ENCODE results near the gene ANXA6. TPM values are rescaled to one million over a fixed set of nuclear protein-coding genes. Genes with fewer than 3 reads are reported as not detected.

ANXA6 gene
- total RNA-seq, 1 donor from 2014 or later: 320 TPM

DNA sequence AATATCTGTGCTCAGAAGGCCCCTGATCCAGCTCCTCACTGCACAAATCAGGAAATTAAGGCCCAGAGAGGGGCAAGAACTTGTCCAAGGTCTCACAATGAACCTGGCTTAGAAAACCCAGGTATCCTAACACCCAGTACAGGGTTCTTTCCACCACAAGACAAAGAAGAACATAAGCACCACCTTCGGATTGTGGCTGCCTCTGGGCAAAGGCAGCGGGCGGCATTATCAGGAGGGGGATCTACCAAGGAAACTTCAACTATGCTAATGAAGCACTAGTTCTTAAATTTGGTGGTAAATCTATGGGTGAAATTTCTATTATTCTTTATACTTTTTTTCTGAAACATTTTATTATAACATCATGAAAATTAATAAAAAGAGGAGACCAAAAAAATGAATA, 17.9 kb downstream of the ANXA6 start:
- Histone ChIP-seq H2AFZ (ENCODE audit: low read depth, low read length) (no peak overlapping the region), H3K9me3 (ENCODE audit: insufficient read depth, low read depth, low read length) (no peaks in the 10 kb centered on the region), H3K4me3 (ENCODE audit: insufficient read depth, low read depth, low read length) (no peak overlapping the region), H3K9ac (ENCODE audit: low read length) (no peak overlapping the region), H3K27ac (ENCODE audit: low read depth, low read length) (no peak overlapping the region), H3K4me2 (ENCODE audit: low read length) (no peak overlapping the region), H4K20me1 (ENCODE audit: insufficient read depth, low read length) (peaks cover 98% of the 10 kb centered on the region), H3K79me2 (ENCODE audit: insufficient read depth, low read length) (peaks cover 58% of the 10 kb centered on the region), H3K27me3 (ENCODE audit: insufficient read depth, low read length) (no peaks in the 10 kb centered on the region), H3K36me3 (ENCODE audit: insufficient read depth, low read length) (peaks cover 68% of the 10 kb centered on the region), H3K4me1 (ENCODE audit: insufficient read depth, low read length) (peaks cover 8% of the 10 kb centered on the region)
- H3K9me3 Mint-ChIP-seq (ENCODE audit: unreplicated experiment): peaks cover 4% of the 10 kb centered on the region
- H3K36me3 Mint-ChIP-seq (ENCODE audit: low read depth, unreplicated experiment): peaks cover 50% of the 10 kb centered on the region
- TF ChIP-seq, protein P1, sequence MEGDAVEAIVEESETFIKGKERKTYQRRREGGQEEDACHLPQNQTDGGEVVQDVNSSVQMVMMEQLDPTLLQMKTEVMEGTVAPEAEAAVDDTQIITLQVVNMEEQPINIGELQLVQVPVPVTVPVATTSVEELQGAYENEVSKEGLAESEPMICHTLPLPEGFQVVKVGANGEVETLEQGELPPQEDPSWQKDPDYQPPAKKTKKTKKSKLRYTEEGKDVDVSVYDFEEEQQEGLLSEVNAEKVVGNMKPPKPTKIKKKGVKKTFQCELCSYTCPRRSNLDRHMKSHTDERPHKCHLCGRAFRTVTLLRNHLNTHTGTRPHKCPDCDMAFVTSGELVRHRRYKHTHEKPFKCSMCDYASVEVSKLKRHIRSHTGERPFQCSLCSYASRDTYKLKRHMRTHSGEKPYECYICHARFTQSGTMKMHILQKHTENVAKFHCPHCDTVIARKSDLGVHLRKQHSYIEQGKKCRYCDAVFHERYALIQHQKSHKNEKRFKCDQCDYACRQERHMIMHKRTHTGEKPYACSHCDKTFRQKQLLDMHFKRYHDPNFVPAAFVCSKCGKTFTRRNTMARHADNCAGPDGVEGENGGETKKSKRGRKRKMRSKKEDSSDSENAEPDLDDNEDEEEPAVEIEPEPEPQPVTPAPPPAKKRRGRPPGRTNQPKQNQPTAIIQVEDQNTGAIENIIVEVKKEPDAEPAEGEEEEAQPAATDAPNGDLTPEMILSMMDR (IDR thresholded peaks at IDR 0.05; ENCODE audit: insufficient read depth, low read depth, low read length): no peak
- no peak for TF ChIP-seq EZH2 (IDR thresholded peaks at IDR 0.05; ENCODE audit: insufficient read depth, low read length)
- DNase-seq (ENCODE audit: low read depth) (no peak), FAIRE-seq (no peak)
- peaks cover 35% of the 10 kb centered on the region for H3K4me1 Mint-ChIP-seq (ENCODE audit: low read depth, unreplicated experiment)
- H3K27me3 Mint-ChIP-seq (ENCODE audit: low read depth, unreplicated experiment): no peaks in the 10 kb centered on the region
- H3K4me3 Mint-ChIP-seq (ENCODE audit: unreplicated experiment): no peak overlapping the region
- H3K27ac Mint-ChIP-seq (ENCODE audit: unreplicated experiment): no peak overlapping the region

DNA sequence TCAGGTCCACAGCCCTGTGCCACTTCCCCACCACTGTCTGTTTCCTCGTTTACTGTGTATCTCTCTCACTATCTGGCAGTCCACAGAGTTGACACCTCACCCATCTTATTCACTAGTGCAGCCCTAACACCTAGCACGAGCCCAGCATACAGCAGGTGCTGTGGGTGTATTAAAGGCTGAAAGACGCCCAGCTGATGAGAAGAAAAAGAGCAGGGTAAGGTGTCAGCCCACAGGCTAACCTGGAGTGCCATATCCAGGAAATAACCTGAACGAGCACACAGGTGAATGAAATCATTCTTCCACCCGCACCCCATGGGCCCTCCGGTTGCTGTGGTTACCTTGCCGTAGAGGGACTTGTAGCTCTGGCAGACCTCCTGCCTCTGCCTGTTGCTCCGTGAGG, 18.6 kb downstream of the ANXA6 start:
- Histone ChIP-seq H3K4me3 (ENCODE audit: insufficient read depth, low read depth, low read length) (no peak overlapping the region), H3K4me2 (ENCODE audit: low read length) (no peak overlapping the region), H2AFZ (ENCODE audit: low read depth, low read length) (no peak overlapping the region), H3K9me3 (ENCODE audit: insufficient read depth, low read depth, low read length) (no peaks in the 10 kb centered on the region), H3K36me3 (ENCODE audit: insufficient read depth, low read length) (peaks cover 68% of the 10 kb centered on the region), H3K27ac (ENCODE audit: low read depth, low read length) (no peak overlapping the region), H4K20me1 (ENCODE audit: insufficient read depth, low read length) (peaks cover 97% of the 10 kb centered on the region), H3K27me3 (ENCODE audit: insufficient read depth, low read length) (no peaks in the 10 kb centered on the region), H3K9ac (ENCODE audit: low read length) (no peak overlapping the region), H3K4me1 (ENCODE audit: insufficient read depth, low read length) (peaks cover 8% of the 10 kb centered on the region), H3K79me2 (ENCODE audit: insufficient read depth, low read length) (peaks cover 51% of the 10 kb centered on the region)
- no peak for TF ChIP-seq EZH2 (IDR thresholded peaks at IDR 0.05; ENCODE audit: insufficient read depth, low read length)
- TF ChIP-seq, protein P1 (IDR thresholded peaks at IDR 0.05; ENCODE audit: insufficient read depth, low read depth, low read length): no peak
- Mint-ChIP-seq H3K27me3 (ENCODE audit: low read depth, unreplicated experiment) (no peaks in the 10 kb centered on the region), H3K4me1 (ENCODE audit: low read depth, unreplicated experiment) (peaks cover 31% of the 10 kb centered on the region), H3K27ac (ENCODE audit: unreplicated experiment) (no peak overlapping the region), H3K4me3 (ENCODE audit: unreplicated experiment) (no peak overlapping the region), H3K9me3 (ENCODE audit: unreplicated experiment) (peaks cover 4% of the 10 kb centered on the region), H3K36me3 (ENCODE audit: low read depth, unreplicated experiment) (peaks cover 50% of the 10 kb centered on the region)
- FAIRE-seq: no peak
- DNase-seq (ENCODE audit: low read depth): no peak

DNA sequence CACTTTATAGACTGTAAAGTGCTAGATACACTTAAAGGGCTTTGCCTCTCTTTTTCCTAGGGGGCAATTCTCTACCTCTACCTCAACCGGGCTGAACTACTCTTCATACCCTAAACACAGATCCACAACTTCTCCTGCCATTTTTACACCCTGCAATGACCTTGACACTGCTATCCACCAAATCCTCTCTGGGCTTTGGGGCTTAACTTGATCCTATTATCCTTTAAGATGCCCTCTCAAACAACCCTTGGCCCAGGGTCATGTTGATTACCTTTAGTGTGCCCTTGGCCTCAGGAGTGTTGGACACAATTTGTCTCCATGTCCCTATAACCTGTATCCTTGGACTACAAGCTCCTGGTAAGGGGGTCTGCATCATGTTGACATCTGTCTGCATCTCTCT, 19.5 kb downstream of the ANXA6 start:
- peaks cover 96% of the 10 kb centered on the region for H4K20me1 ChIP-seq (ENCODE audit: insufficient read depth, low read length)
- Mint-ChIP-seq H3K9me3 (ENCODE audit: unreplicated experiment) (peaks cover 1% of the 10 kb centered on the region), H3K27ac (ENCODE audit: unreplicated experiment) (no peak overlapping the region), H3K4me3 (ENCODE audit: unreplicated experiment) (no peak overlapping the region), H3K27me3 (ENCODE audit: low read depth, unreplicated experiment) (no peaks in the 10 kb centered on the region), H3K4me1 (ENCODE audit: low read depth, unreplicated experiment) (peaks cover 26% of the 10 kb centered on the region), H3K36me3 (ENCODE audit: low read depth, unreplicated experiment) (peaks cover 50% of the 10 kb centered on the region)
- FAIRE-seq (no peak), DNase-seq (ENCODE audit: low read depth) (no peak)
- H3K9me3 ChIP-seq (ENCODE audit: insufficient read depth, low read depth, low read length): no peaks in the 10 kb centered on the region
- no peak overlapping the region for H3K27ac ChIP-seq (ENCODE audit: low read depth, low read length)
- H3K36me3 ChIP-seq (ENCODE audit: insufficient read depth, low read length): peaks cover 75% of the 10 kb centered on the region
- no peak overlapping the region for H3K9ac ChIP-seq (ENCODE audit: low read length)
- H3K4me3 ChIP-seq (ENCODE audit: insufficient read depth, low read depth, low read length): no peak overlapping the region
- H3K79me2 ChIP-seq (ENCODE audit: insufficient read depth, low read length): peaks cover 42% of the 10 kb centered on the region
- no peak overlapping the region for H2AFZ ChIP-seq (ENCODE audit: low read depth, low read length)
- no peak overlapping the region for H3K4me2 ChIP-seq (ENCODE audit: low read length)
- no peaks in the 10 kb centered on the region for H3K27me3 ChIP-seq (ENCODE audit: insufficient read depth, low read length)
- peaks cover 8% of the 10 kb centered on the region for H3K4me1 ChIP-seq (ENCODE audit: insufficient read depth, low read length)
- no peak for TF ChIP-seq EZH2 (IDR thresholded peaks at IDR 0.05; ENCODE audit: insufficient read depth, low read length)
- TF ChIP-seq, protein P1 (IDR thresholded peaks at IDR 0.05; ENCODE audit: insufficient read depth, low read depth, low read length): no peak
